SK-N-SH (cell line): ENCODE data around the gene LCORL.

Experiments
- TAF1 ChIP-seq: IDR thresholded peaks from 2 replicates; pipeline ENCODE4 v1.6.1; 2012; ENCODE audit warnings: low read depth, mild to moderate bottlenecking, low read length, moderate library complexity, borderline replicate concordance
- TF ChIP-seq, protein P1 (sequence below): fragments of 200-600 bp; sonication (generic); IDR thresholded peaks from 2 replicates; pipeline ENCODE4 v1.6.1; 2017; ENCODE audit warnings: antibody characterized with exemption, mild to moderate bottlenecking, moderate library complexity

DNA sequence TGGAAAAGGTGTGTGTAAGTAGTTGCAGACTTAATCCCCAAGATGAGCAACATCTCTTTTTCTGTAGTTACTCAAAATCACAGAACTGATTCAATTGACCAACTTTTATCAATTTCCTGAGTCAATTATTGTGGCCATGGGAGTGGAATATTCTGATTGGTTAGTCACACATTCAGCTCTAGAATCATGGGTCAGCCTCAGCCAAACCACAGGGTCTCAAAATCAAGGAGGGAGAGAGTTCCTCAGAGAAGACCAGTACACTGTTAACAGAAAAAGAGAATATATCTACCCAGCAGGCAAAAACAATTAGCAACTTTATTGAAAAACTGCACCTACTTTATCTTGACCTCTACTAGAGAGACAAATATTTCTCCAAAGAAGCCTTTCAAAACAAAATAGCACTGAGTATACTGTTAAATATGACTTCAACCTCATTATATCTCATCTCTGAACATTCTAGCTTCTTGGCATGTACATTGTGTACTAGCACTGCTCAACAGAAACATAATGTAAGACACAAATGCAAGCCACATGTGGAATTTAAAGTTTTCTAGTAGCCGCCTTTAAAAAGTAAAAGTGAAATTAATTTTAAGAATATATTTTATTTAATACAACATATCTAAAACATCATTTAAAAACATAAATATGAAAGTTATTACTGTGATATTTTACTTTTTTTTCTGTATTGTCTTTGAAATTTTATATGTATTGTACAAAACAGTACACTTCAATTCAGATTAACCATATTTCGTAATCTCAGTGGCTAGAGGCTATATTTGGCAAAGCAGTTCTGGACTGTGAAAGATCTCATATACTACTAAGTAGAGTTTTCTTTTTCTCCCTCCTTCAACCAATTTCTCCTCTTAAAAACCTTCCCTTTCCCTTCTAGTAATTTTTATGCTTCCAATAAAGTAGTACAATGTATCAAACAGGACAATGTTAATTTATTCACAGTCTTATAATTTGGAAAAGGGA, 11.8 kb upstream of the LCORL start:
- TF ChIP-seq TAF1: no peak
- TF ChIP-seq, protein P1, sequence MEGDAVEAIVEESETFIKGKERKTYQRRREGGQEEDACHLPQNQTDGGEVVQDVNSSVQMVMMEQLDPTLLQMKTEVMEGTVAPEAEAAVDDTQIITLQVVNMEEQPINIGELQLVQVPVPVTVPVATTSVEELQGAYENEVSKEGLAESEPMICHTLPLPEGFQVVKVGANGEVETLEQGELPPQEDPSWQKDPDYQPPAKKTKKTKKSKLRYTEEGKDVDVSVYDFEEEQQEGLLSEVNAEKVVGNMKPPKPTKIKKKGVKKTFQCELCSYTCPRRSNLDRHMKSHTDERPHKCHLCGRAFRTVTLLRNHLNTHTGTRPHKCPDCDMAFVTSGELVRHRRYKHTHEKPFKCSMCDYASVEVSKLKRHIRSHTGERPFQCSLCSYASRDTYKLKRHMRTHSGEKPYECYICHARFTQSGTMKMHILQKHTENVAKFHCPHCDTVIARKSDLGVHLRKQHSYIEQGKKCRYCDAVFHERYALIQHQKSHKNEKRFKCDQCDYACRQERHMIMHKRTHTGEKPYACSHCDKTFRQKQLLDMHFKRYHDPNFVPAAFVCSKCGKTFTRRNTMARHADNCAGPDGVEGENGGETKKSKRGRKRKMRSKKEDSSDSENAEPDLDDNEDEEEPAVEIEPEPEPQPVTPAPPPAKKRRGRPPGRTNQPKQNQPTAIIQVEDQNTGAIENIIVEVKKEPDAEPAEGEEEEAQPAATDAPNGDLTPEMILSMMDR: no peak
